ENCODE measurements around the gene GRK6. TPM values are rescaled to one million over a fixed set of nuclear protein-coding genes. Genes with fewer than 3 reads are reported as not detected.

The GRK6 gene
- total and polyA plus RNA-seq, 2 of the 4 experiments (the other 2 are of a cell fraction) = 25.3 to 30.1 TPM

DNA sequence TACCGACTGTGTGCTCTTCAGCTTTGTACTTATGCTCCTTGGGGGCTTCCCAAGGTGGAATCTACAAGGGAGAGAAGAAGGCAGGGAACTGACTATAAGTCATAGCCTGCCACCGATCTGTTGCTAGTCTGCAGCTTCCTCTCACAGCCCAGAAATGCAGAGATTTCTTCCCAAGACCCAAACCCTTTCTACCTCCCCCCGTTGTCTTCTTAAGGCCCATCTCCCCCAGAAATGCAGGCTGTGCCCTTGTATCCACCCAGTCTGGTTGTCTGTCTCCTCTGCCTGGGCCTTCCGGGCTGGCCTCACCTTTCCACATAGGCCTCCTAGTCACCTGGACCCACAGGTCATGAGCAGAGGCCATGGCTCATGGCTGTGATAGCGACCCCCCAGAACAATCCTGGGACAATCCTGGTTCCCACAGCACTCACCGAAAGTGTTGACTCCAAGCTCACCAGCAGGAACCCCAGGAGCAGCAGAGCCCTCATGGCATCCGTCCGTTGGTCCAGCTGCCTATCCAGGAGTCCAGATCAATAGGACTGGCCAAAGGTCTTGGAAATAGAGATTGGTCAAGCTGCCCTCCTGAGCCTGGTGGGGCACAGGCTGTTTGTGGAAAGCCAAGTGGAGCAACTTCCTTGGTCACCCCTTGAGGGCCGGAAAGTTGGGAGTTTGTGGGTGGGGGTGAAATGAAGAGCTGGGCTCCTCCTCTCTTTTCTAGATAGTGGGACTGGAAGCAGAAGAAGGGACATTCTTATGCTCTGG lies 17.3 kb upstream of the GRK6 start, which contains the start of gene F12:
TSS of gene F12 (minus strand) at position 522 of the 759 bp plus-strand sequence. CDS start at position 485, 37 bp downstream.
- Histone ChIP-seq H4K91ac (ENCODE audit: insufficient read depth, low read depth, low read length) (no peak within 1 kb of the TSS), H4K20me1 (ENCODE audit: insufficient read depth, low read length) (no peaks in the 10 kb centered on the region), H3K9ac (ENCODE audit: low read depth, low read length) (no peak within 1 kb of the TSS), H2BK120ac (ENCODE audit: low read depth, low read length) (no peak within 1 kb of the TSS), H3K36me3 (ENCODE audit: control insufficient read depth, insufficient read depth, low read length) (no peaks in the 10 kb centered on the region), H3K18ac (ENCODE audit: low read depth, low read length) (no peak within 1 kb of the TSS), H2BK5ac (ENCODE audit: low read depth, low read length, poor library complexity, severe bottlenecking) (no peak within 1 kb of the TSS), H2BK20ac (ENCODE audit: low read depth, low read length) (no peak within 1 kb of the TSS), H4K8ac (ENCODE audit: low read depth in 2 of 2, low read length in 2 of 2) (no peak within 1 kb of the TSS), H3K9me1 (ENCODE audit: insufficient read depth, low read length) (no peaks in the 10 kb centered on the region), H3K4me2 (ENCODE audit: low read depth, low read length) (no peak within 1 kb of the TSS), H3K14ac (replicated peaks; ENCODE audit: low read depth, low read length) (no peak within 1 kb of the TSS), H3K79me1 (ENCODE audit: low read depth in 1 of 2, low read length in 2 of 2) (no peaks in the 10 kb centered on the region), H3K9me3 (ENCODE audit: control insufficient read depth, insufficient read depth, low read length) (no peaks in the 10 kb centered on the region), H3K56ac (ENCODE audit: extremely low read depth, insufficient read depth, low read length) (no peak within 1 kb of the TSS), H2BK15ac (ENCODE audit: low read depth, low read length) (no peak within 1 kb of the TSS), H3K27me3 (ENCODE audit: control insufficient read depth, insufficient read depth, low read length) (peaks cover 26% of the 10 kb centered on the region), H3K27ac (ENCODE audit: insufficient read depth, low read length) (no peak within 1 kb of the TSS), H3K4me1 (ENCODE audit: control insufficient read depth, insufficient read depth, low read length) (0 out of 2 replicates have a peak, but pooled peaks cover 2% of the 10 kb centered on the region), H2AK9ac (replicated peaks; ENCODE audit: low read depth, low read length, poor library complexity) (no peak within 1 kb of the TSS), H3K4ac (ENCODE audit: low read depth, low read length) (no peak within 1 kb of the TSS), H2AFZ (replicated peaks; ENCODE audit: low read length, poor library complexity) (no peak within 1 kb of the TSS), H4K5ac (ENCODE audit: low read depth, low read length) (no peak within 1 kb of the TSS), H3K23ac (ENCODE audit: low read depth, low read length) (no peak within 1 kb of the TSS), H3K4me3 (ENCODE audit: insufficient read depth, low read depth, low read length) (no peak within 1 kb of the TSS), H2AK5ac (ENCODE audit: low read depth, low read length) (no peak within 1 kb of the TSS)
- ChIA-PET CTCF (no interaction called here), POLR2A (ENCODE audit: unreplicated experiment) (no interaction called here)
- intact Hi-C loops (cut with micrococcal nuclease) (no loop called here), in situ Hi-C loops (cut with MboI; ENCODE audit: low sequenced_read_pairs) (loop anchor here (5.0 kb wide), 1 partner anchor 38 kb away; the partner anchor contains the start of gene PRR7), dilution Hi-C loops (cut with HindIII; ENCODE audit: low sequenced_read_pairs, unreplicated experiment) (no loop called here)
- BruUV-seq (replicated peaks) = no TSS peak
- 88% methylated on average over 6 of the region's 9 CpGs; no CpG with 5 or more reads in 1 of the 2 experiments for WGBS, 2 experiments (ENCODE audit: extremely low coverage in 2 of 2, insufficient read length in 1 of 2)
- DNase-seq (no peak), ATAC-seq (ENCODE audit: low read depth) (no peak)
- TF ChIP-seq RFX5 (IDR thresholded peaks at IDR 0.05; ENCODE audit: low read depth, low read length) (no peak), RCOR1 (IDR thresholded peaks at IDR 0.05; ENCODE audit: insufficient replicate concordance, low read length) (no peak), MAZ (IDR thresholded peaks at IDR 0.05; ENCODE audit: borderline replicate concordance, low read depth, low read length) (no peak), MAFK (IDR thresholded peaks at IDR 0.05; ENCODE audit: low read depth, low read length) (no peak), POLR2A (IDR thresholded peaks at IDR 0.05; ENCODE audit: low read depth, low read length) (no peak), RAD21 (IDR thresholded peaks at IDR 0.05; ENCODE audit: low read length) (no peak), CHD1 (IDR thresholded peaks at IDR 0.05; ENCODE audit: low read depth, low read length) (no peak), NFE2L2 (IDR thresholded peaks at IDR 0.05; ENCODE audit: low read depth, low read length) (no peak), CEBPB (IDR thresholded peaks at IDR 0.05; ENCODE audit: low read depth, low read length) (no peak), FOS (IDR thresholded peaks at IDR 0.05; ENCODE audit: low read depth, low read length) (no peak), MXI1 (IDR thresholded peaks at IDR 0.05; ENCODE audit: borderline replicate concordance, low read depth, low read length) (no peak), SMC3 (IDR thresholded peaks at IDR 0.05; ENCODE audit: low read depth, low read length) (no peak), BHLHE40 (IDR thresholded peaks at IDR 0.05; ENCODE audit: low read depth, low read length) (no peak)
- TF ChIP-seq, protein P1, sequence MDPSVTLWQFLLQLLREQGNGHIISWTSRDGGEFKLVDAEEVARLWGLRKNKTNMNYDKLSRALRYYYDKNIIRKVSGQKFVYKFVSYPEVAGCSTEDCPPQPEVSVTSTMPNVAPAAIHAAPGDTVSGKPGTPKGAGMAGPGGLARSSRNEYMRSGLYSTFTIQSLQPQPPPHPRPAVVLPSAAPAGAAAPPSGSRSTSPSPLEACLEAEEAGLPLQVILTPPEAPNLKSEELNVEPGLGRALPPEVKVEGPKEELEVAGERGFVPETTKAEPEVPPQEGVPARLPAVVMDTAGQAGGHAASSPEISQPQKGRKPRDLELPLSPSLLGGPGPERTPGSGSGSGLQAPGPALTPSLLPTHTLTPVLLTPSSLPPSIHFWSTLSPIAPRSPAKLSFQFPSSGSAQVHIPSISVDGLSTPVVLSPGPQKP (IDR thresholded peaks at IDR 0.05; ENCODE audit: borderline replicate concordance, low read depth, low read length) = no peak
- TF ChIP-seq, protein P2, sequence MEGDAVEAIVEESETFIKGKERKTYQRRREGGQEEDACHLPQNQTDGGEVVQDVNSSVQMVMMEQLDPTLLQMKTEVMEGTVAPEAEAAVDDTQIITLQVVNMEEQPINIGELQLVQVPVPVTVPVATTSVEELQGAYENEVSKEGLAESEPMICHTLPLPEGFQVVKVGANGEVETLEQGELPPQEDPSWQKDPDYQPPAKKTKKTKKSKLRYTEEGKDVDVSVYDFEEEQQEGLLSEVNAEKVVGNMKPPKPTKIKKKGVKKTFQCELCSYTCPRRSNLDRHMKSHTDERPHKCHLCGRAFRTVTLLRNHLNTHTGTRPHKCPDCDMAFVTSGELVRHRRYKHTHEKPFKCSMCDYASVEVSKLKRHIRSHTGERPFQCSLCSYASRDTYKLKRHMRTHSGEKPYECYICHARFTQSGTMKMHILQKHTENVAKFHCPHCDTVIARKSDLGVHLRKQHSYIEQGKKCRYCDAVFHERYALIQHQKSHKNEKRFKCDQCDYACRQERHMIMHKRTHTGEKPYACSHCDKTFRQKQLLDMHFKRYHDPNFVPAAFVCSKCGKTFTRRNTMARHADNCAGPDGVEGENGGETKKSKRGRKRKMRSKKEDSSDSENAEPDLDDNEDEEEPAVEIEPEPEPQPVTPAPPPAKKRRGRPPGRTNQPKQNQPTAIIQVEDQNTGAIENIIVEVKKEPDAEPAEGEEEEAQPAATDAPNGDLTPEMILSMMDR (conservative IDR thresholded peaks at IDR 0.05; ENCODE audit: low read depth, low read length) = no peak
- TF ChIP-seq, protein P3, sequence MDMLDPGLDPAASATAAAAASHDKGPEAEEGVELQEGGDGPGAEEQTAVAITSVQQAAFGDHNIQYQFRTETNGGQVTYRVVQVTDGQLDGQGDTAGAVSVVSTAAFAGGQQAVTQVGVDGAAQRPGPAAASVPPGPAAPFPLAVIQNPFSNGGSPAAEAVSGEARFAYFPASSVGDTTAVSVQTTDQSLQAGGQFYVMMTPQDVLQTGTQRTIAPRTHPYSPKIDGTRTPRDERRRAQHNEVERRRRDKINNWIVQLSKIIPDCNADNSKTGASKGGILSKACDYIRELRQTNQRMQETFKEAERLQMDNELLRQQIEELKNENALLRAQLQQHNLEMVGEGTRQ (IDR thresholded peaks at IDR 0.05; ENCODE audit: low read depth, low read length) = no peak
